Measurements from ENCODE around the gene CCDC33. TPM values are rescaled to one million over a fixed set of nuclear protein-coding genes. Genes with fewer than 3 reads are reported as not detected.
A peak's percentile ranks its signal among the peaks of the same experiment; 100 is the strongest.

CCDC33 gene
- total and polyA plus RNA-seq, 2 donors = 0.39 to 1.4 TPM

DNA sequence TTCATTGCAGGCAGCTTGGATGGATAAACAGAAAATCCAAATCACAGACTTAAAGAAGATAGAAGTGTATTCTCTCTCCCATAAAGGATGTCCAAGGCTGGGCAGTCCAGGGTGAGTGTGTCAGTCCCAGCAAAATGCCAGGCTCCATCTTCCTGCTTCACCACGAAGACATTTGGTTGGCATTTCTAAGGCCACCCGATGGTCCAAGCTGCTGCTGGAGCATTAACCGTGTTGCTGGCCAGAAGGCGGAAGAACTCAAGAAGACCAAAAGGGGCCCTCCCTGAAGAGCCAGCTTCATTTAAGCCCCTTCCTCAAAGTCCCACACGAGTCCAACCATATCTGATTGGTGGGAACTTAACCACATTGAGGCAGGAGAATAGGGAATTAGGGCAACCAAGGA, 134.3 kb downstream of the CCDC33 start:
- Histone ChIP-seq H3K9me3 (ENCODE audit: control insufficient read depth in 2 of 2, insufficient read depth in 1 of 2, low read length in 1 of 2) (no peaks in the 10 kb centered on the region), H3K27ac (ENCODE audit: low read depth in 1 of 2, low read length in 1 of 2) (no peak overlapping the region), H3K4me1 (ENCODE audit: control insufficient read depth in 2 of 2, insufficient read depth in 2 of 2, low read length in 2 of 2) (peaks cover 2 to 21% of the 10 kb centered on the region in 2 donors), H3K36me3 (ENCODE audit: control insufficient read depth in 2 of 2, insufficient read depth in 2 of 2, low read length in 1 of 2) (no peaks in the 10 kb centered on the region), H3K27me3 (ENCODE audit: control insufficient read depth in 2 of 2, insufficient read depth in 1 of 2, low read length in 1 of 2) (peaks cover 13 to 58% of the 10 kb centered on the region in 2 donors), H3K4me3 (ENCODE audit: low read length in 2 of 2) (no peak overlapping the region)
- 92% methylated on average over 5 of the region's 5 CpGs for WGBS
- no peak for DNase-seq (ENCODE audit: low read depth in 6 of 9, low spot score in 9 of 9)

DNA sequence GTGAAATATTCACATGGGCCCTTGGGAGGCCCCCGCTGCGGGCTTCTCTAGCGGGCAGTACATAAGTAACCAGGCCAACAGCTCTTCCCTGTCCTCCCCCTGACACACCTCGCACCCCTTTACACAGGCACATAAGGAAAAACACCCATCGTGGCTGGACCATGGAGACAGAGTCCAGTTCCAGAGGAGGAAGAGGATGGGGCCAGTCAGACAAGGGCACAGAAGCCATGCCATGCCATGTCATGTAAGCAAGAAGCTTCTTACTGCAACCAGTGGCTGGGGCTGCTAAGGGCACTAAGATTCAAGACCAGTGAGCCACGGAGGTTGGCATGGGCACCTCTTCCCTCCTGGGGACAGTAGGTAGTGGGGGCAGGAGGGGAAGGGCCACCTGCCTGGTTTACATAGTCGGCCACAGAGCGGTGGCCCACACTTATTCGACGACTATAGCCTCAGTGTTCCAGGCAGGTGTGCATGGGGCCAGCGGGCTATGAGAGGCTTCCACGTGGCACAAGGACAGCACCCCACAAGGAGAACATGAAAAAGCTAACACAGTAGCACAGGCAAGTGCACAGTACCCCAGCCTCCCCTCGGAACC, 137.0 kb downstream of the CCDC33 start:
- Histone ChIP-seq H3K36me3 (ENCODE audit: control insufficient read depth in 2 of 2, insufficient read depth in 2 of 2, low read length in 1 of 2) (no peaks in the 10 kb centered on the region), H3K4me1 (ENCODE audit: control insufficient read depth in 2 of 2, insufficient read depth in 2 of 2, low read length in 2 of 2) (peaks cover 2 to 28% of the 10 kb centered on the region in 2 donors), H3K27me3 (ENCODE audit: control insufficient read depth in 2 of 2, insufficient read depth in 1 of 2, low read length in 1 of 2) (peaks cover 2 to 31% of the 10 kb centered on the region in 2 donors), H3K4me3 (ENCODE audit: low read length in 2 of 2) (no peak overlapping the region), H3K9me3 (ENCODE audit: control insufficient read depth in 2 of 2, insufficient read depth in 1 of 2, low read length in 1 of 2) (no peaks in the 10 kb centered on the region), H3K27ac (ENCODE audit: low read depth in 1 of 2, low read length in 1 of 2) (no peak overlapping the region)
- 76% methylated on average over 13 of the region's 13 CpGs for whole genome bisulfite sequencing
- DNase-seq (ENCODE audit: low read depth in 6 of 9, low spot score in 9 of 9) = no peak

DNA sequence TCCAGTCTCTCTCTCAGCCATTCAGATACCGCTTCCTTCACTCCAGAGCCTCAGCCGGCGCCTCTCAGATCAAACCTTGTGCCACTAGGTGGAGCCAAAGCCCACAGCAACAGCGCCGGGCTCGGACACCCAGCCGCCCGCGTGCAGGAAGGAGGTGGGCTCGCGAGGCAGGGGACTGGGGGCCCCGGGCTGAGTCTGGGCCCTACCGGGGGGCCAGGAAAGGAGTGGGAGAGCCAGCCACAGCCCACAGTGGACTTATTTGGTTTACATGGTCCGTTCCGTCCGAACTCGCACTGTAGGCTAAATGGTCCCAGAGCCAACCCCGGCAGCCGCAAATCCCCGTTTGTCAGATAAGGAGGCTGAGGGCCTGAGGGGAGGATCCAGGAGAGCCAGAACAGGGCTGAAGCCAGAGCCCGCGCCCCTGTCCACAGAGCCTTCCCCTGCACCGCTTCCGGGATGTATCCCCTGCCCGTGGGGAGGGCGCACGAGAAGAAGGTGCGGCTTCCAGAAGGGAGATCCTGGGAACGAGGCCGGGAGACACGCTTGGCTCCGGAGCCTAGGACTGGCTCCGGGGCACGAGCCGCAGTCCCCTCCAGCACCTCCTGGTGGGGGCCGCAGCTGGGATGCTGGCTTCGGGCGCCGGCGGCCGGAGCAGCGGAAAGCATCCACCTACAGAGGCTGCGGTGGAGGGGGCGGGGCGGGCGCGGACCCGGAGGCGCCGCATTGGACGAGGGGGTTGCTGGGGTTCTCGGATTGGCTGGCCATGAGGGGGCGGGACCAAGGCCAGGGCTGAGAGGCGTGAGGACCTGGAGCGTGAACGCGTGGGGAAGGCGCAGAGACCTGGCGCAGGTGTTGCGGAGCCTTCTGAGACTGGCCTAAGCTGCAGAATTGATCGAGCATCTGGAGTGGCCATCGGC, 137.9 kb downstream of the CCDC33 start:
- H3K4me3 ChIP-seq (ENCODE audit: low read length in 2 of 2) = peak overlapping the region; percentile 44 to 66
- H3K27ac ChIP-seq (ENCODE audit: low read depth in 1 of 2, low read length in 1 of 2) = peak overlapping the region; percentile 19 to 38
- no peaks in the 10 kb centered on the region for H3K36me3 ChIP-seq (ENCODE audit: control insufficient read depth in 2 of 2, insufficient read depth in 2 of 2, low read length in 1 of 2)
- H3K4me1 ChIP-seq (ENCODE audit: control insufficient read depth in 2 of 2, insufficient read depth in 2 of 2, low read length in 2 of 2) = peaks cover 2 to 33% of the 10 kb centered on the region in 2 donors
- H3K9me3 ChIP-seq (ENCODE audit: control insufficient read depth in 2 of 2, insufficient read depth in 1 of 2, low read length in 1 of 2) = no peaks in the 10 kb centered on the region
- peak; percentile 75 to 96 (median 92) for DNase-seq (ENCODE audit: low read depth in 6 of 9, low spot score in 9 of 9)
- WGBS = under 1% methylated on average over 62 of the region's 62 CpGs
- peaks cover 2 to 26% of the 10 kb centered on the region in 2 donors for H3K27me3 ChIP-seq (ENCODE audit: control insufficient read depth in 2 of 2, insufficient read depth in 1 of 2, low read length in 1 of 2)

DNA sequence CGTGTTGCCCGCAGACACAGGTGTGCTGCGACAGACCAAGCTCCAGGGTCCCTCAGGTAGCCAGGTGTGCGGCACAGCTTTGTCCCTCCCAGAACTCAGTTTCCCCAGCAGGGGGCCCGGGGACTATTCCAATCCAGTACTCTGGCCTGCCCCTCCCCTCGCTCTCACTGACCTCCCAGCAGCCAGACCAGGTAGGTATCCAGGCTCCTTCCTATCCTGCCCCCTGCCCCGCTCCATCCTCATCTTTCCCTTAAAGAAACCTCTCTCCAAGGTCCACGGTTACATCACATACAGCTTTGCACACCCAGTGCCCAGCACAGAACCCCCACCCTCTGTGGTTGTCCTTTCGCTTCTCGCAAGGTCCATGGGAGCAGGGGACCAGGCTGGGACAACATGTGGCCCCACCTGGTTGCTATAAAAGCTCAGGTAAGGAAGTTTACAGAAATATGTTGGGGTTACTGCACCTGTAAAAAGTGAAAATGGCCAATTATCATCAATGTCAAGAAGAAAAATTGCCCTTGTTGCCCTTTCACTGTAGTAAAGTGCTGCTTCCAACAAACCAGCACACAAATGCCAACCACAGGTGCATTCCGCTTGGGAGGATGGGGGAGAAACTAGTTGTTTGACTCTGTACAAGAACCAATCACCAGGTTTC, 138.6 kb downstream of the CCDC33 start:
- Histone ChIP-seq H3K4me1 (ENCODE audit: control insufficient read depth in 2 of 2, insufficient read depth in 2 of 2, low read length in 2 of 2) (peaks cover 2 to 36% of the 10 kb centered on the region in 2 donors), H3K27me3 (ENCODE audit: control insufficient read depth in 2 of 2, insufficient read depth in 1 of 2, low read length in 1 of 2) (peaks cover 2 to 18% of the 10 kb centered on the region in 2 donors), H3K4me3 (ENCODE audit: low read length in 2 of 2) (peak overlapping the region in 1 of 2 donors; percentile 66), H3K9me3 (ENCODE audit: control insufficient read depth in 2 of 2, insufficient read depth in 1 of 2, low read length in 1 of 2) (no peaks in the 10 kb centered on the region), H3K36me3 (ENCODE audit: control insufficient read depth in 2 of 2, insufficient read depth in 2 of 2, low read length in 1 of 2) (no peaks in the 10 kb centered on the region), H3K27ac (ENCODE audit: low read depth in 1 of 2, low read length in 1 of 2) (no peak overlapping the region)
- WGBS = 29% methylated on average over 11 of the region's 11 CpGs
- DNase-seq (ENCODE audit: low read depth in 6 of 9, low spot score in 9 of 9) = no peak

DNA sequence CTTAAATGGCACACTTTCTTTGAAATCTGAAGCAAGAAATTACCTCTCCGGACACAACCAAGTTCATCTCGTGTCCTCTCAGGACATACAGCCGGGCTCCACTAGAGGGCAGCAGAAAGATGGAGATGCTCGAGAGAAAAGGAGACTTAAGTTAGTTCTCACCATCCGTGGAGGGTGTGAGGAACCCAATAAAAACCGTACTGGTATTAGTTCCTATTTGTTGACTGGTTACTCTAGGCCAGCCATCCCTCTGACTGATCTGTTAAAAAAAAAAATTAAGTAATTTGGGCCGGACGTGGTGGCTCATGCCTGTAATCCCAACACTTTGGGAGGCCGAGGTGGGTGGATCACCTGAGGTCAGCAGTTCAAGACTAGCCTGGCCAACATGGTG, 139.2 kb downstream of the CCDC33 start:
- Histone ChIP-seq H3K9me3 (ENCODE audit: control insufficient read depth in 2 of 2, insufficient read depth in 1 of 2, low read length in 1 of 2) (no peaks in the 10 kb centered on the region), H3K27me3 (ENCODE audit: control insufficient read depth in 2 of 2, insufficient read depth in 1 of 2, low read length in 1 of 2) (peaks cover 2 to 18% of the 10 kb centered on the region in 2 donors), H3K36me3 (ENCODE audit: control insufficient read depth in 2 of 2, insufficient read depth in 2 of 2, low read length in 1 of 2) (no peaks in the 10 kb centered on the region), H3K4me3 (ENCODE audit: low read length in 2 of 2) (no peak overlapping the region), H3K4me1 (ENCODE audit: control insufficient read depth in 2 of 2, insufficient read depth in 2 of 2, low read length in 2 of 2) (peaks cover 2 to 36% of the 10 kb centered on the region in 2 donors), H3K27ac (ENCODE audit: low read depth in 1 of 2, low read length in 1 of 2) (no peak overlapping the region)
- peak in 8 of 9 donors; percentile 65 to 92 (median 78) for DNase-seq (ENCODE audit: low read depth in 6 of 9, low spot score in 9 of 9)
- 18% methylated on average over 9 of the region's 9 CpGs for WGBS

DNA sequence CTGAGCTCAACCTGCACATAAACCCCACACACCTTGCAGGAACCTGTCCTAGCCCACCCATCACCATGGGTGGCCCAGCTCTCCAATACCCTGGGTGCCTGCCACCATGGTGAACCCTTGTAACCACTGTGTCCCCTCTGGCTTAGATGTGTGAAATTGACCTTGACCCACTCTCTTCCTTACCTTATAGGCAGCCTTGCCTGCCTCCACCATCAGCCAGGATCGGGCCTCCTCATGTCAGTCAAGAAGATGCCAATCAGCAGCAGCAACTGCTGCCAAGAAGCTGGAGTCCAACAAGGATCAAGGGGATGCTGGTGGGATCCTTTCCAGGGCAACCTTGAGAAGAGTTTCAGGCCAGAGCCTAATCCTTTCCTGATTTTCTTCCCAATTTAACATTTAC, 140.1 kb downstream of the CCDC33 start:
- H3K27ac ChIP-seq (ENCODE audit: low read depth in 1 of 2, low read length in 1 of 2) = no peak overlapping the region
- H3K4me1 ChIP-seq (ENCODE audit: control insufficient read depth in 2 of 2, insufficient read depth in 2 of 2, low read length in 2 of 2) = peaks cover 2 to 36% of the 10 kb centered on the region in 2 donors
- H3K36me3 ChIP-seq (ENCODE audit: control insufficient read depth in 2 of 2, insufficient read depth in 2 of 2, low read length in 1 of 2) = no peaks in the 10 kb centered on the region
- peaks cover 2 to 14% of the 10 kb centered on the region in 2 donors for H3K27me3 ChIP-seq (ENCODE audit: control insufficient read depth in 2 of 2, insufficient read depth in 1 of 2, low read length in 1 of 2)
- no peak for DNase-seq (ENCODE audit: low read depth in 6 of 9, low spot score in 9 of 9)
- no peaks in the 10 kb centered on the region for H3K9me3 ChIP-seq (ENCODE audit: control insufficient read depth in 2 of 2, insufficient read depth in 1 of 2, low read length in 1 of 2)
- WGBS = 98% methylated on average over 1 of the region's 1 CpG
- H3K4me3 ChIP-seq (ENCODE audit: low read length in 2 of 2) = no peak overlapping the region

DNA sequence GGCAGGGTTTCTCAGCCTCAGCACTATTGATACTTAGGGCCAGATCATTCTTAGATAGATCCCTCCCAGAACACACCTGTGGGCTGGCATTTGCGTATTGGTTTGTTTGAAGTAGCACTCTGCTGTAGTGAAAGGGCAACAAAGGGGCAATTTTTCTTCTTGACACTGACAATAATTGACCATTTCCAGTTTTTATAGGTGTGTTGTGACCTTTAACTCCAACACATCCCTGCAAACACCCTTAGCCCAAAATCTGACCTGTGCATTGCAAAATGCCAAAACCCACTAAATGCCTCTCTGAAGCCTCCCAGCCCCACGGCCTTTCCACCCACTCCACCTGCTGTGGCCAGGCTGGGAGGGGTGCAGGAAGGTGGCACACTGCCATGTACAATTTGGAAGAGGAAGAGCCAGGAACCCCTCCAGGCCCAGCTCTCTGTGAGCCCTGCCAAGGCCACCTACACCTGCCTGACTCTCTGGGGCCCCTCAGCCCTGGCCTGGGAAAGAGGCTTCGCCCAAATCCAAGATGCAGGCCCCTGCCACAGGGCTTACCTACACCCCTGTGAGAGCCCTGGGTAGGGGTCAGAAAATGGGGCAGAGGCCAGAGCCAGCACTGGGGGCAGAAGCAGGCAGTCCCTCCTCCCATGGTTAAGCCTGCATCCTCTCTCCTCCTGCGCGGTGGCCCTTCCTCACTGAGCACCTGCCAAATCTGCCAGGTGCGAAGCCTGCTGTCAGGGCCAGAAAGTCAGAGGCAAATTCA, 140.9 kb downstream of the CCDC33 start:
- Histone ChIP-seq H3K4me3 (ENCODE audit: low read length in 2 of 2) (no peak overlapping the region), H3K36me3 (ENCODE audit: control insufficient read depth in 2 of 2, insufficient read depth in 2 of 2, low read length in 1 of 2) (no peaks in the 10 kb centered on the region), H3K27ac (ENCODE audit: low read depth in 1 of 2, low read length in 1 of 2) (no peak overlapping the region), H3K27me3 (ENCODE audit: control insufficient read depth in 2 of 2, insufficient read depth in 1 of 2, low read length in 1 of 2) (peaks cover 2 to 14% of the 10 kb centered on the region in 2 donors), H3K9me3 (ENCODE audit: control insufficient read depth in 2 of 2, insufficient read depth in 1 of 2, low read length in 1 of 2) (no peaks in the 10 kb centered on the region), H3K4me1 (ENCODE audit: control insufficient read depth in 2 of 2, insufficient read depth in 2 of 2, low read length in 2 of 2) (peaks cover 2 to 41% of the 10 kb centered on the region in 2 donors)
- DNase-seq (ENCODE audit: low read depth in 6 of 9, low spot score in 9 of 9) = no peak
- 83% methylated on average over 6 of the region's 6 CpGs for WGBS

DNA sequence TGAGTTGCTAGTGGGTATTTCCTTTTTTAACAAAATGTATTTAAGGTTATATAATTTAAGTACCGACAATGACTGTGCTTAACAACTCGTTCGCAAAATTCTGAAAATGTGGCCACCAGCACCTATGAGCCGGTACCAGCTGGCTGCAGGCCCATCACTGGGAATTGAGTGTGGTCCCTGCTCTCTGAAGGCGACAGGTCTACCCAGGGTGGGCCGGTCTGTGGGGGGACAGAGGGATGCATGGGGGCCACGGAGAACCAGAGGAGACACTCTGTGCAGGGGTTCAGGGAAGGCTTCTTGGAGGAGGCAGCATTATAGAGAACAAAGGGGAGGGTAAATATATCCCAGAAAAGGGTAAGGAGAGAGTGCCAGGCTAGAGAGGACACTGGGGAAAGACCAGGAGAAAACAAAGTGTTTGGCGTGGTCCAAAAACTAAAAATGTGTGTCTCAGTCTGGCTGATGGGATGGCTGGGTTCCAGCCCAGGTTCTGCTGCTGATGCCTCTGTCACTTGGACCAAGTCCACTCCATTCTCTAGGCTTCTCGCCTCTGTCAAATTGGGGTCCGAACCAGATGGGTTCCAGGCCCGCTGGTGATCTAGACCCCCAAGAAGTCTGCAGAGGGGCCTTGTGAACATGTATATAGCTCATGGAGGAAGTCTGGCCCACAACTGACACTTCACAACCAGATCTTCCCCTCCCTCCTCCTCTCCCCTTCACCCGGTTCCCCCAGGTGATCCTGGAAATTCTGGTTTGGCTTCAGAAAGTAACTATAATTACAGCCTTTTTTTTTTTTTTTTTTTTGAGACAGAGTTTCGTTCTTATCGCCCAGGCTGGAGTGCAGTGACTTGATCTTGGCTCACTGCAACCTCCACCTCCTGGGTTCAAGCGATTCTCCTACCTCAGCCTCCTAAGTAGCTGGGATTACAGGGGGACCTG, 142.0 kb downstream of the CCDC33 start:
- Histone ChIP-seq H3K4me1 (ENCODE audit: control insufficient read depth in 2 of 2, insufficient read depth in 2 of 2, low read length in 2 of 2) (peaks cover 9 to 52% of the 10 kb centered on the region in 2 donors), H3K27ac (ENCODE audit: low read depth in 1 of 2, low read length in 1 of 2) (no peak overlapping the region), H3K27me3 (ENCODE audit: control insufficient read depth in 2 of 2, insufficient read depth in 1 of 2, low read length in 1 of 2) (peaks cover 0 to 5% of the 10 kb centered on the region in 2 donors), H3K36me3 (ENCODE audit: control insufficient read depth in 2 of 2, insufficient read depth in 2 of 2, low read length in 1 of 2) (no peaks in the 10 kb centered on the region), H3K4me3 (ENCODE audit: low read length in 2 of 2) (no peak overlapping the region), H3K9me3 (ENCODE audit: control insufficient read depth in 2 of 2, insufficient read depth in 1 of 2, low read length in 1 of 2) (no peaks in the 10 kb centered on the region)
- WGBS = 89% methylated on average over 15 of the region's 15 CpGs
- DNase-seq (ENCODE audit: low read depth in 6 of 9, low spot score in 9 of 9) = no peak

Measured in thymus (tissue), 11 donors.